ENCODE data around the gene OR51B6. TPM values are rescaled to one million over a fixed set of nuclear protein-coding genes. Genes with fewer than 3 reads are reported as not detected.
"Not testable (repeated sequence)": the region's sequence is repeated elsewhere in the genome, so short reads cannot be mapped to it uniquely, and the experiment has no call there.

OR51B6 gene
- total RNA-seq, 1 donor from 2014 or later = not detected

- H3K9me3 ChIP-seq (ENCODE audit: control insufficient read depth in 3 of 3, low read length in 3 of 3) = peaks cover 0 to 2% (median 0%) of the 10 kb centered on the region in 3 donors
- no peak overlapping the region for H3K9ac ChIP-seq (ENCODE audit: low read depth in 1 of 3, low read length in 3 of 3)
- H3K4me1 ChIP-seq (ENCODE audit: control insufficient read depth in 3 of 3, insufficient read depth in 3 of 3, low read length in 3 of 3) = no peaks in the 10 kb centered on the region
- no peaks in the 10 kb centered on the region for H3K36me3 ChIP-seq (ENCODE audit: control insufficient read depth in 3 of 3, insufficient read depth in 3 of 3, low read length in 3 of 3)
- no peak overlapping the region for H3K27ac ChIP-seq (ENCODE audit: low read depth, low read length)
- no peaks in the 10 kb centered on the region for H3K27me3 ChIP-seq (ENCODE audit: control insufficient read depth in 3 of 3, insufficient read depth in 3 of 3, low read length in 3 of 3)
- H3K4me3 ChIP-seq (ENCODE audit: low read length in 3 of 3) = no peak overlapping the region
Observed at GRCh38 chr11:5364214-5364613, 12.9 kb downstream of the OR51B6 start.

- not testable (repeated sequence) for H3K4me1 ChIP-seq (ENCODE audit: control insufficient read depth in 3 of 3, insufficient read depth in 3 of 3, low read length in 3 of 3); H3K9ac ChIP-seq (ENCODE audit: low read depth in 1 of 3, low read length in 3 of 3); H3K27ac ChIP-seq (ENCODE audit: low read depth, low read length); H3K36me3 ChIP-seq (ENCODE audit: control insufficient read depth in 3 of 3, insufficient read depth in 3 of 3, low read length in 3 of 3); H3K4me3 ChIP-seq (ENCODE audit: low read length in 3 of 3); H3K27me3 ChIP-seq (ENCODE audit: control insufficient read depth in 3 of 3, insufficient read depth in 3 of 3, low read length in 3 of 3); H3K9me3 ChIP-seq (ENCODE audit: control insufficient read depth in 3 of 3, low read length in 3 of 3)
Observed at GRCh38 chr11:5366365-5366764, 15.1 kb downstream of the OR51B6 start.

- no peaks in the 10 kb centered on the region for H3K27me3 ChIP-seq (ENCODE audit: control insufficient read depth in 3 of 3, insufficient read depth in 3 of 3, low read length in 3 of 3)
- peaks cover 0 to 2% (median 0%) of the 10 kb centered on the region in 3 donors for H3K9me3 ChIP-seq (ENCODE audit: control insufficient read depth in 3 of 3, low read length in 3 of 3)
- no peak overlapping the region for H3K27ac ChIP-seq (ENCODE audit: low read depth, low read length)
- no peaks in the 10 kb centered on the region for H3K4me1 ChIP-seq (ENCODE audit: control insufficient read depth in 3 of 3, insufficient read depth in 3 of 3, low read length in 3 of 3)
- no peak overlapping the region for H3K9ac ChIP-seq (ENCODE audit: low read depth in 1 of 3, low read length in 3 of 3)
- no peaks in the 10 kb centered on the region for H3K36me3 ChIP-seq (ENCODE audit: control insufficient read depth in 3 of 3, insufficient read depth in 3 of 3, low read length in 3 of 3)
- H3K4me3 ChIP-seq (ENCODE audit: low read length in 3 of 3) = no peak overlapping the region
Observed at GRCh38 chr11:5366856-5367255, 15.5 kb downstream of the OR51B6 start.

GRCh38 chr11:5367448-5368074, 16.3 kb downstream of the OR51B6 start:
- Histone ChIP-seq H3K27me3 (ENCODE audit: control insufficient read depth in 3 of 3, insufficient read depth in 3 of 3, low read length in 3 of 3) (no peaks in the 10 kb centered on the region), H3K4me1 (ENCODE audit: control insufficient read depth in 3 of 3, insufficient read depth in 3 of 3, low read length in 3 of 3) (no peaks in the 10 kb centered on the region), H3K36me3 (ENCODE audit: control insufficient read depth in 3 of 3, insufficient read depth in 3 of 3, low read length in 3 of 3) (no peaks in the 10 kb centered on the region), H3K27ac (ENCODE audit: low read depth, low read length) (no peak overlapping the region), H3K4me3 (ENCODE audit: low read length in 3 of 3) (no peak overlapping the region), H3K9ac (ENCODE audit: low read depth in 1 of 3, low read length in 3 of 3) (no peak overlapping the region), H3K9me3 (ENCODE audit: control insufficient read depth in 3 of 3, low read length in 3 of 3) (peaks cover 0 to 2% (median 0%) of the 10 kb centered on the region in 3 donors)

GRCh38 chr11:5368502-5369043, 17.3 kb downstream of the OR51B6 start:
- Histone ChIP-seq H3K4me3 (ENCODE audit: low read length in 3 of 3) (no peak overlapping the region), H3K27me3 (ENCODE audit: control insufficient read depth in 3 of 3, insufficient read depth in 3 of 3, low read length in 3 of 3) (no peaks in the 10 kb centered on the region), H3K9ac (ENCODE audit: low read depth in 1 of 3, low read length in 3 of 3) (no peak overlapping the region), H3K27ac (ENCODE audit: low read depth, low read length) (no peak overlapping the region), H3K9me3 (ENCODE audit: control insufficient read depth in 3 of 3, low read length in 3 of 3) (peaks cover 0 to 2% (median 0%) of the 10 kb centered on the region in 3 donors), H3K4me1 (ENCODE audit: control insufficient read depth in 3 of 3, insufficient read depth in 3 of 3, low read length in 3 of 3) (no peaks in the 10 kb centered on the region), H3K36me3 (ENCODE audit: control insufficient read depth in 3 of 3, insufficient read depth in 3 of 3, low read length in 3 of 3) (no peaks in the 10 kb centered on the region)

GRCh38 chr11:5369789-5370188, 18.5 kb downstream of the OR51B6 start:
- Histone ChIP-seq H3K9ac (ENCODE audit: low read depth in 1 of 3, low read length in 3 of 3) (no peak overlapping the region), H3K9me3 (ENCODE audit: control insufficient read depth in 3 of 3, low read length in 3 of 3) (no peaks in the 10 kb centered on the region), H3K4me3 (ENCODE audit: low read length in 3 of 3) (no peak overlapping the region), H3K27me3 (ENCODE audit: control insufficient read depth in 3 of 3, insufficient read depth in 3 of 3, low read length in 3 of 3) (no peaks in the 10 kb centered on the region), H3K4me1 (ENCODE audit: control insufficient read depth in 3 of 3, insufficient read depth in 3 of 3, low read length in 3 of 3) (no peaks in the 10 kb centered on the region), H3K36me3 (ENCODE audit: control insufficient read depth in 3 of 3, insufficient read depth in 3 of 3, low read length in 3 of 3) (no peaks in the 10 kb centered on the region), H3K27ac (ENCODE audit: low read depth, low read length) (no peak overlapping the region)

GRCh38 chr11:5380740-5381342, 29.5 kb downstream of the OR51B6 start:
- Histone ChIP-seq H3K36me3 (ENCODE audit: control insufficient read depth in 3 of 3, insufficient read depth in 3 of 3, low read length in 3 of 3) (no peaks in the 10 kb centered on the region), H3K9ac (ENCODE audit: low read depth in 1 of 3, low read length in 3 of 3) (no peak overlapping the region), H3K4me3 (ENCODE audit: low read length in 3 of 3) (no peak overlapping the region), H3K27ac (ENCODE audit: low read depth, low read length) (no peak overlapping the region), H3K4me1 (ENCODE audit: control insufficient read depth in 3 of 3, insufficient read depth in 3 of 3, low read length in 3 of 3) (no peaks in the 10 kb centered on the region), H3K9me3 (ENCODE audit: control insufficient read depth in 3 of 3, low read length in 3 of 3) (no peaks in the 10 kb centered on the region), H3K27me3 (ENCODE audit: control insufficient read depth in 3 of 3, insufficient read depth in 3 of 3, low read length in 3 of 3) (no peaks in the 10 kb centered on the region)

GRCh38 chr11:5383576-5383975, 32.3 kb downstream of the OR51B6 start, which contains the start of gene OR51M1:
Gene OR51M1, plus strand, starts transcription at chr11:5383812. Its CDS starts 5,587 bp downstream, at chr11:5389399.
- Histone ChIP-seq H3K27me3 (ENCODE audit: control insufficient read depth in 3 of 3, insufficient read depth in 3 of 3, low read length in 3 of 3) (no peaks in the 10 kb centered on the region), H3K4me1 (ENCODE audit: control insufficient read depth in 3 of 3, insufficient read depth in 3 of 3, low read length in 3 of 3) (no peaks in the 10 kb centered on the region), H3K36me3 (ENCODE audit: control insufficient read depth in 3 of 3, insufficient read depth in 3 of 3, low read length in 3 of 3) (no peaks in the 10 kb centered on the region), H3K9ac (ENCODE audit: low read depth in 1 of 3, low read length in 3 of 3) (no peak within 1 kb of the TSS), H3K4me3 (ENCODE audit: low read length in 3 of 3) (no peak within 1 kb of the TSS), H3K9me3 (ENCODE audit: control insufficient read depth in 3 of 3, low read length in 3 of 3) (no peaks in the 10 kb centered on the region), H3K27ac (ENCODE audit: low read depth, low read length) (no peak within 1 kb of the TSS)

- no peak overlapping the region for H3K27ac ChIP-seq (ENCODE audit: low read depth, low read length)
- no peak overlapping the region for H3K9ac ChIP-seq (ENCODE audit: low read depth in 1 of 3, low read length in 3 of 3)
- no peaks in the 10 kb centered on the region for H3K27me3 ChIP-seq (ENCODE audit: control insufficient read depth in 3 of 3, insufficient read depth in 3 of 3, low read length in 3 of 3)
- no peaks in the 10 kb centered on the region for H3K4me1 ChIP-seq (ENCODE audit: control insufficient read depth in 3 of 3, insufficient read depth in 3 of 3, low read length in 3 of 3)
- no peaks in the 10 kb centered on the region for H3K36me3 ChIP-seq (ENCODE audit: control insufficient read depth in 3 of 3, insufficient read depth in 3 of 3, low read length in 3 of 3)
- H3K4me3 ChIP-seq (ENCODE audit: low read length in 3 of 3) = no peak overlapping the region
- H3K9me3 ChIP-seq (ENCODE audit: control insufficient read depth in 3 of 3, low read length in 3 of 3) = no peaks in the 10 kb centered on the region
Observed at GRCh38 chr11:5384335-5384734, 33.0 kb downstream of the OR51B6 start.

- H3K4me3 ChIP-seq (ENCODE audit: low read length in 3 of 3) = no peak overlapping the region
- H3K36me3 ChIP-seq (ENCODE audit: control insufficient read depth in 3 of 3, insufficient read depth in 3 of 3, low read length in 3 of 3) = no peaks in the 10 kb centered on the region
- no peaks in the 10 kb centered on the region for H3K27me3 ChIP-seq (ENCODE audit: control insufficient read depth in 3 of 3, insufficient read depth in 3 of 3, low read length in 3 of 3)
- no peaks in the 10 kb centered on the region for H3K9me3 ChIP-seq (ENCODE audit: control insufficient read depth in 3 of 3, low read length in 3 of 3)
- no peak overlapping the region for H3K27ac ChIP-seq (ENCODE audit: low read depth, low read length)
- H3K9ac ChIP-seq (ENCODE audit: low read depth in 1 of 3, low read length in 3 of 3) = no peak overlapping the region
- H3K4me1 ChIP-seq (ENCODE audit: control insufficient read depth in 3 of 3, insufficient read depth in 3 of 3, low read length in 3 of 3) = no peaks in the 10 kb centered on the region
Observed at GRCh38 chr11:5390210-5390609, 38.9 kb downstream of the OR51B6 start.
